Right lobe of liver (tissue), 6 donors: Measurements from ENCODE around the gene ZNF618. TPM values are rescaled to one million over a fixed set of nuclear protein-coding genes. Genes with fewer than 3 reads are reported as not detected.

ENCODE experiments used
- ATAC-seq, 4 donors: fragments of 200-7000 bp; cut with Tn5 transposase; one replicate each; pipeline ENCODE4 v1.9.1; 2020; ENCODE audit warnings: mild to moderate bottlenecking in 4 of 4, moderate library complexity in 4 of 4
- DNase-seq, 3 donors: peaks; one replicate each; pipeline ENCODE4 v3.0.0-alpha.2; 2020
- H3K27ac ChIP-seq, 3 donors: fragments of 200-600 bp; one replicate each; pipeline ENCODE4 v1.8.0; 2022
- H3K27me3 ChIP-seq, 2 donors: fragments of 200-600 bp; one replicate each; pipeline ENCODE4 v1.8.0; 2022
- H3K36me3 ChIP-seq, 4 donors: fragments of 200-600 bp; sonication (generic) in 1 of 4; one replicate each; pipeline versions ENCODE4 v1.5.1 to v1.8.0; 2017 to 2022; ENCODE audit warnings: control low read depth in 1 of 4
- H3K4me1 ChIP-seq, 4 donors: fragments of 200-600 bp; sonication (generic) in 1 of 4; one replicate each; pipeline versions ENCODE4 v1.5.1 to v1.8.0; 2017 to 2022; ENCODE audit warnings: control low read depth in 1 of 4
- H3K4me3 ChIP-seq, 3 donors: fragments of 200-600 bp; one replicate each; pipeline ENCODE4 v1.8.0; 2022
- H3K9me3 ChIP-seq, 4 donors: fragments of 200-600 bp; sonication (generic) in 1 of 4; one replicate each; pipeline versions ENCODE4 v1.5.1 to v1.8.0; 2017 to 2022; ENCODE audit warnings: control low read depth in 1 of 4
- POLR2A ChIP-seq: fragments of 450-650 bp; IDR thresholded peaks from one replicate; pipeline ENCODE4 v1.6.1; 2017; ENCODE audit warnings: antibody characterized with exemption, mild to moderate bottlenecking
- WGBS: methylation state at CpG from one replicate; pipeline ENCODE4 v1.1.6; 2018; ENCODE audit warnings: low coverage, low lambda C conversion rate; ENCODE audit not compliant: insufficient coverage; ENCODE audit errors: missing lambda C conversion rate; 5-methylcytosine and 5-hydroxymethylcytosine counted together
- intact Hi-C, 2 donors: fragments of 100-400 bp; cut with DNase I; formaldehyde crosslinking; loops; one replicate each; pipeline versions ENCODE4 v1.11.2 to v1.14.1; 2022
- total RNA-seq, 6 experiments: library from RNA; depleted of rRNA in 2 of 6; stranded (reverse); fragments of >200 nt in 2 of 6; fragmentation: NEBNext Ultra II Directional in 3 of 6; extraction: Animal tissue kit (Norgen Biotek cat#: 25700) in 3 of 6; gene quantifications; one replicate each; pipeline versions ENCODE4 v1.1.0 to v1.2.4, GENCODE V29; 2016 to 2023
- TF ChIP-seq, protein P1 (sequence below), 4 donors: fragments of 200-600 bp in 3 of 4; fragments of 450-650 bp in 1 of 4; IDR thresholded peaks; one replicate each; pipeline versions ENCODE4 v1.5.1 to v1.8.0; 2016 to 2022; ENCODE audit warnings: antibody characterized with exemption in 4 of 4, mild to moderate bottlenecking in 2 of 4
- donor health status: DM: no; HTN: yes; CAD: no.
- donor health status: DM: no; HTN: no; CAD: no.
- donor health status: DM: no; HTN: no; CAD: no.
- donor health status: DM: no; HTN: yes; CAD: no.
- donor health status: DM: no; HTN: yes; CAD: no.

ZNF618 gene
- total RNA-seq, 6 experiments from 2014 or later: 2.9 to 7.9 (median 6.0) TPM

DNA sequence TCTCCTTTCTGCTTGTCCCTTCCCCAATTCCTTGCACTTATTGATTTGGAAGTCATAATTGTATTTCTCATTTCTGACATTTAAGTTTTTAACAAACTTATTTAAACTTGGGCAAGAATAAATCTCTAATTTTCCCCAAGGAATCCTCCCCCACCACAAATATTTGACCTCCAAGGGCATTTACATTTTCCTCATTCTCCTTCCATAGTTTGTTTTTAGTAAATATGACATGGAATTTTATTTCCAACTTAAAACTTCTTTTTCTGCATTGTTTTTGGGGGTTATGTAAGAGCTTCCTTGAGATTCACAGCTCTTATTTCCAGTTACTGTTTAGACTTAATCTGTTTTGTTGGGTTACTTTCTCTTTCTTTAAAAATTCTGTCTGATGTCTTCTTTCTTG is 64.9 kb downstream of the ZNF618 start:
- TF ChIP-seq, protein P1, sequence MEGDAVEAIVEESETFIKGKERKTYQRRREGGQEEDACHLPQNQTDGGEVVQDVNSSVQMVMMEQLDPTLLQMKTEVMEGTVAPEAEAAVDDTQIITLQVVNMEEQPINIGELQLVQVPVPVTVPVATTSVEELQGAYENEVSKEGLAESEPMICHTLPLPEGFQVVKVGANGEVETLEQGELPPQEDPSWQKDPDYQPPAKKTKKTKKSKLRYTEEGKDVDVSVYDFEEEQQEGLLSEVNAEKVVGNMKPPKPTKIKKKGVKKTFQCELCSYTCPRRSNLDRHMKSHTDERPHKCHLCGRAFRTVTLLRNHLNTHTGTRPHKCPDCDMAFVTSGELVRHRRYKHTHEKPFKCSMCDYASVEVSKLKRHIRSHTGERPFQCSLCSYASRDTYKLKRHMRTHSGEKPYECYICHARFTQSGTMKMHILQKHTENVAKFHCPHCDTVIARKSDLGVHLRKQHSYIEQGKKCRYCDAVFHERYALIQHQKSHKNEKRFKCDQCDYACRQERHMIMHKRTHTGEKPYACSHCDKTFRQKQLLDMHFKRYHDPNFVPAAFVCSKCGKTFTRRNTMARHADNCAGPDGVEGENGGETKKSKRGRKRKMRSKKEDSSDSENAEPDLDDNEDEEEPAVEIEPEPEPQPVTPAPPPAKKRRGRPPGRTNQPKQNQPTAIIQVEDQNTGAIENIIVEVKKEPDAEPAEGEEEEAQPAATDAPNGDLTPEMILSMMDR (IDR thresholded peaks at IDR 0.05): no peak
- no peak for TF ChIP-seq POLR2A
- Histone ChIP-seq H3K4me1 (no peaks in the 10 kb centered on the region), H3K27ac (no peak overlapping the region), H3K9me3 (no peaks in the 10 kb centered on the region), H3K4me3 (no peak overlapping the region), H3K27me3 (no peaks in the 10 kb centered on the region), H3K36me3 (no peaks in the 10 kb centered on the region)
- no peak for ATAC-seq
- no peak for DNase-seq
- intact Hi-C loops: no loop called here

DNA sequence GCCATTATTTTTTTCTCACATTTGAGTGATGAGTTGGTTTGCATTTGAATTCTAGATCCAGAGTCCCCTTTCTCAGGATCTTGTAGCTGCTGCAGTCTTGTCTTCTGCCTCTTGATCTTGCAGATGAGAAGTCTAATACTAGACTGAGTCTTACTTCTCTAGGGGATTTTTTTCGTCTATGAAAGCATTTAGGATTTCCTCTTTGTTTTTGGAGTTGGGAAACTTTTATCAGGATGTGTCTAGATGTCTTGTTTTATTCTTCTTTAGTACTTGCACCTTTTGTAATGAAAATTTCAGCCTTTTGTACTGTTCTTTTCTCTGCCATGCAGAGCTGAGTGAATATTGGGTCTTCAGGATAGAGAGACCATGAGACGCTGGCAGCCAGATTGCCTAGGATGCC is 65.4 kb downstream of the ZNF618 start:
- Histone ChIP-seq H3K27me3 (no peaks in the 10 kb centered on the region), H3K36me3 (no peaks in the 10 kb centered on the region), H3K9me3 (no peaks in the 10 kb centered on the region), H3K4me1 (no peaks in the 10 kb centered on the region), H3K27ac (no peak overlapping the region), H3K4me3 (no peak overlapping the region)
- WGBS: 80% methylated on average over 2 of the region's 2 CpGs
- no peak for TF ChIP-seq POLR2A
- TF ChIP-seq, protein P1 (IDR thresholded peaks at IDR 0.05): no peak
- intact Hi-C loops: no loop called here
- no peak for DNase-seq
- ATAC-seq: no peak

DNA sequence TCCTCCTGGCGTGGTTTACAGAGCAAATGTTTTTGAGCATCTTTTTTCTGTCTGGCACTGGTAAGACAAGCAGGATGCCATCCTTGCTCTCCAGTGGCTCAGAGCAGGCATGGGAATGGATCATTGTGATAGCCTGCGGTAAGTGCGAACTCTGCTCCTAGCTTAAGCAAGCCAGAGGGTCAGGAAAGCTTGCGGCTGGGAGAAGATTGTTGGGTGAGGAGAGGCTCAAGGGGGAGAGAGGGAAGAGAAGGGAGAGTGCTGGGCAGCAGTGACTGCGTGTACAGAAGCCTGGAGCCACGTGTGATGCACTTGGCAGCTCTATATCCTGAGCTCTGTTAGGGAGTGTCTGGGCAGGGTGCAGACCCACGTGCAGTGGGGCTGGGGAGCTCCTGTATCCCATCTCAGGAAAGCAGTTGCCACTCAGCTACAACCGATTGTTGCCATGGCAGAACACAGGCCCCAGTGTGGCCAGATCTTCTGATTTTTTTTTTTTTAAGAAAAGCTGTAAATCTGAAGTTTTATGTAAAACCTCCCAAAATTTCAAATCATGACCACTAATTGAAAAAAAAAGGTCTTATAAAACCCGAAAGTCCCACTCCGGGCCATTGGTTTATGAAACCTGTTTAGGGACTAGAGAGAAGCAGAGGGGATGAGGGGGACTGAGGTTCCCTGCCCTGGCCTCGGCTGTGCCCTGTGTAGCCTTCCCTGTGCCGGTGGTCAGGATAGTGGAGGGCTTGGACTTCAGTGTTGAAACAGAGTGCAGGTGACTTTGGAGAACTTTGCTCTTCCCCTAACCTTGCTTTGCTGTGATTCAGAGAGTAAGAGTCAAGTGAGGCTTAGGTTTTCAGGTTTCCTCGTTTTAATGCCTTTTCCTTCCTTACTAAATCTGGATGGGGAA is 67.3 kb downstream of the ZNF618 start:
- H3K36me3 ChIP-seq: no peaks in the 10 kb centered on the region
- intact Hi-C loops: no loop called here
- no peak overlapping the region for H3K4me3 ChIP-seq
- TF ChIP-seq, protein P1 (IDR thresholded peaks at IDR 0.05): no peak
- TF ChIP-seq POLR2A: no peak
- ATAC-seq: peak in 3 of 4 donors; percentile 56 to 63 (median 56)
- no peak for DNase-seq
- WGBS: 83% methylated on average over 10 of the region's 13 CpGs
- H3K27ac ChIP-seq: no peak overlapping the region
- no peaks in the 10 kb centered on the region for H3K4me1 ChIP-seq
- no peaks in the 10 kb centered on the region for H3K27me3 ChIP-seq
- H3K9me3 ChIP-seq: no peaks in the 10 kb centered on the region

DNA sequence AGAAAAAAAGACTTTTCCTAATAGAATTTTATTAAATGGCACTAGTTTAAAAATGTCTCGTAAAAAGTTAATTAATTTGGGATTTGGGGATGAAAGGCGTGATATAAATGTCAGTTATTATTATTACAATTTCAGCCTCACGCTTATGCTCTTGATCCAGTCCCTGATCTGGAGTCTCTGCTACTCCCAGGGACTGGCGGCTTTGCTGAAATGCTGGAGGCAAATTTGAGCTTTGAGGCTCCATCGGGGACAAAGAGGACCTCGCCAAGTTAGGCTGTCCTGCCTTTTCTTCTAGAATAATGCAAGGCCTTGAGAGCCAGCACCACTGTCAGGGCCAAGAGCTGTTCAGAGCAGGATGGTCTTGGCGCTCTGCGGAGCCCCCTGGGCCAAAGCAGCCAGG is 69.7 kb downstream of the ZNF618 start:
- Histone ChIP-seq H3K36me3 (no peaks in the 10 kb centered on the region), H3K27me3 (no peaks in the 10 kb centered on the region), H3K27ac (no peak overlapping the region), H3K4me3 (no peak overlapping the region), H3K9me3 (no peaks in the 10 kb centered on the region), H3K4me1 (peaks cover 0 to 5% (median 0%) of the 10 kb centered on the region in 4 donors)
- TF ChIP-seq, protein P1 (IDR thresholded peaks at IDR 0.05): no peak
- no peak for TF ChIP-seq POLR2A
- 95% methylated on average over 5 of the region's 8 CpGs for WGBS
- no peak for DNase-seq
- ATAC-seq: no peak
- intact Hi-C loops: no loop called here
